Neural cell (in vitro differentiated cells): ENCODE results near the gene OR51V1.

Experiments used
- EP300 ChIP-seq: fragments of 450-650 bp; conservative IDR thresholded peaks from 2 replicates; pipeline ENCODE4 v1.6.1; 2014; ENCODE audit warnings: antibody characterized with exemption, mild to moderate bottlenecking, moderate library complexity; ENCODE audit not compliant: poor library complexity, severe bottlenecking
- EZH2 ChIP-seq: fragments of 200-600, 300-800 bp; shearing (Covaris generic), sonication (generic); IDR thresholded peaks from 2 replicates; pipeline ENCODE4 v1.6.1; 2014; ENCODE audit warnings: antibody characterized with exemption, low read length, borderline replicate concordance, mild to moderate bottlenecking; ENCODE audit not compliant: insufficient read depth, poor library complexity, severe bottlenecking
- POLR2AphosphoS5 ChIP-seq: IDR thresholded peaks from 2 replicates; pipeline ENCODE4 v1.6.1; 2012
- TF ChIP-seq, protein P1 (sequence below): fragments of 450-650 bp; IDR thresholded peaks from 2 replicates; pipeline ENCODE4 v1.5.1; 2014; ENCODE audit warnings: antibody characterized with exemption, mild to moderate bottlenecking, moderate library complexity; ENCODE audit not compliant: poor library complexity, severe bottlenecking
- TF ChIP-seq, protein P2 (sequence below): IDR thresholded peaks from 2 replicates; pipeline ENCODE4 v1.6.1; 2012; ENCODE audit warnings: borderline replicate concordance

DNA sequence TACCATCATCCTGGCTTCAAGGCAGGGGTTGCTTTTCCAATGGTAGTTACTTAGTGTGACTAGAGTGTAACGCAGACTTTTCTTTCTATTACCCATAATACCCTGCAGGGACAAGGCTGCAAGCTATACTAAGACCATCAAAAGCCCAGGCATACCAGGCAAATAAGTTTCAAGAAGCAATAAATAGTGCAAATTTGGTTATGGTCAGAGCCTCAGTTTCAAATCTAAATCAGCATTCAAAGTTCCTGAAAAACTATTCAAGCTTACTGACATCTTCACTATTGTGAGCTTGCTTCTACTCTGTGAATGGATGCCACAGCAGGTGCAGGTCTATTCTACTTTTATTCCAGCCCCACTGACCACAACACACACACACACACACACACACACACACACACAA lies 28.9 kb upstream of the OR51V1 start:
- TF ChIP-seq, protein P1, sequence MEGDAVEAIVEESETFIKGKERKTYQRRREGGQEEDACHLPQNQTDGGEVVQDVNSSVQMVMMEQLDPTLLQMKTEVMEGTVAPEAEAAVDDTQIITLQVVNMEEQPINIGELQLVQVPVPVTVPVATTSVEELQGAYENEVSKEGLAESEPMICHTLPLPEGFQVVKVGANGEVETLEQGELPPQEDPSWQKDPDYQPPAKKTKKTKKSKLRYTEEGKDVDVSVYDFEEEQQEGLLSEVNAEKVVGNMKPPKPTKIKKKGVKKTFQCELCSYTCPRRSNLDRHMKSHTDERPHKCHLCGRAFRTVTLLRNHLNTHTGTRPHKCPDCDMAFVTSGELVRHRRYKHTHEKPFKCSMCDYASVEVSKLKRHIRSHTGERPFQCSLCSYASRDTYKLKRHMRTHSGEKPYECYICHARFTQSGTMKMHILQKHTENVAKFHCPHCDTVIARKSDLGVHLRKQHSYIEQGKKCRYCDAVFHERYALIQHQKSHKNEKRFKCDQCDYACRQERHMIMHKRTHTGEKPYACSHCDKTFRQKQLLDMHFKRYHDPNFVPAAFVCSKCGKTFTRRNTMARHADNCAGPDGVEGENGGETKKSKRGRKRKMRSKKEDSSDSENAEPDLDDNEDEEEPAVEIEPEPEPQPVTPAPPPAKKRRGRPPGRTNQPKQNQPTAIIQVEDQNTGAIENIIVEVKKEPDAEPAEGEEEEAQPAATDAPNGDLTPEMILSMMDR = no peak
- TF ChIP-seq POLR2AphosphoS5 (no peak), EZH2 (no peak), EP300 (no peak)
- TF ChIP-seq, protein P2, sequence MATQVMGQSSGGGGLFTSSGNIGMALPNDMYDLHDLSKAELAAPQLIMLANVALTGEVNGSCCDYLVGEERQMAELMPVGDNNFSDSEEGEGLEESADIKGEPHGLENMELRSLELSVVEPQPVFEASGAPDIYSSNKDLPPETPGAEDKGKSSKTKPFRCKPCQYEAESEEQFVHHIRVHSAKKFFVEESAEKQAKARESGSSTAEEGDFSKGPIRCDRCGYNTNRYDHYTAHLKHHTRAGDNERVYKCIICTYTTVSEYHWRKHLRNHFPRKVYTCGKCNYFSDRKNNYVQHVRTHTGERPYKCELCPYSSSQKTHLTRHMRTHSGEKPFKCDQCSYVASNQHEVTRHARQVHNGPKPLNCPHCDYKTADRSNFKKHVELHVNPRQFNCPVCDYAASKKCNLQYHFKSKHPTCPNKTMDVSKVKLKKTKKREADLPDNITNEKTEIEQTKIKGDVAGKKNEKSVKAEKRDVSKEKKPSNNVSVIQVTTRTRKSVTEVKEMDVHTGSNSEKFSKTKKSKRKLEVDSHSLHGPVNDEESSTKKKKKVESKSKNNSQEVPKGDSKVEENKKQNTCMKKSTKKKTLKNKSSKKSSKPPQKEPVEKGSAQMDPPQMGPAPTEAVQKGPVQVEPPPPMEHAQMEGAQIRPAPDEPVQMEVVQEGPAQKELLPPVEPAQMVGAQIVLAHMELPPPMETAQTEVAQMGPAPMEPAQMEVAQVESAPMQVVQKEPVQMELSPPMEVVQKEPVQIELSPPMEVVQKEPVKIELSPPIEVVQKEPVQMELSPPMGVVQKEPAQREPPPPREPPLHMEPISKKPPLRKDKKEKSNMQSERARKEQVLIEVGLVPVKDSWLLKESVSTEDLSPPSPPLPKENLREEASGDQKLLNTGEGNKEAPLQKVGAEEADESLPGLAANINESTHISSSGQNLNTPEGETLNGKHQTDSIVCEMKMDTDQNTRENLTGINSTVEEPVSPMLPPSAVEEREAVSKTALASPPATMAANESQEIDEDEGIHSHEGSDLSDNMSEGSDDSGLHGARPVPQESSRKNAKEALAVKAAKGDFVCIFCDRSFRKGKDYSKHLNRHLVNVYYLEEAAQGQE = no peak
